Measurements from ENCODE around the gene TRAPPC10. TPM values are rescaled to one million over a fixed set of nuclear protein-coding genes. Genes with fewer than 3 reads are reported as not detected.

Gene TRAPPC10
- total and polyA plus RNA-seq, 2 donors from 2014 or later = 8.8 to 48.5 TPM

DNA sequence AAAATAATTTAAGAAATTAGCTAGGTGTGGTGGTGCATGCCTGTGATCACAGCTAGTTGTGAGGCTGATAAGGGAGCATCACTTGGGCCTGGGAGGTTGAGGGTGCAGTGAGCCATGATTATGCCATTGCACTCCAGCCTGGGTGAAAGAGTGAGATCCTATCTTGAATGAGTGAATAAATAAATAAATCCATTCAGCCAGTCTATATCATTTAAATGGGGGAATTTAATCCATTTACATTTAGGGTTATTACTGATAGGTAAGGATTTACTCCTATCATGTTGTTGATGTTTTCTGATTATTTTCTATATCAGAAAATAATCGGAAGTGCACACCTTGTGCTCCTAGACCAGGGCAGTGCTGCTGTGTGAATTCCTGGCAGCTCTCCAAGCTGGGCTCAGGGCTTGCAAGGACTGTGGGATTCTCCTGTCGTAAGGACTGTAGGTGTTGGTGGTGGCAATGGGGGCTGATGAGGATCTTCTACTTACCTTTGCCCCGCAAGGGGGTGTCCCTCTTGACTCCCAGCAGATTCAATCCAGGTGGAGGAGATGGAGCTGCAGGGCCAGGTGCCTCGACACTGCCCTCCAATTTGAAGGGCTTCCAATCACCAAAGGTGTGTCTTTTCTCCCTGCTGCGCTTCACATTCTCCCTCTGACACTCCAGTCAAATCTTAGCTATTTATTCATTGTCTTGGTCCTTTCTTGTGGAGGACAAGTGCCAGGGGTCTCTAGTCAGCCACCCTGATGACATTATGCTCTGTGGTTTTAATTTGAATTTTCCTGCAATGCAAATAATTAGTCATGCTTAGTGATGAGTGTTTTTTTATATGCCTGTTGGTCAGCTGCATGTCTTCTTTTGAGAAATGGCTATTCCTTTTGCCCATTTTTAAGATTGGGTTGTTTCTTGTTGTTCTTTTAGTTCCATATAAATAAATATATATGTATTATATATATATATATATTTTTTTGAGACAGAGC lies 14.1 kb upstream of the TRAPPC10 start:
- no peak overlapping the region for H3K9ac ChIP-seq (ENCODE audit: low read length in 3 of 3)
- DNase-seq = no peak
- TF ChIP-seq, protein P1, sequence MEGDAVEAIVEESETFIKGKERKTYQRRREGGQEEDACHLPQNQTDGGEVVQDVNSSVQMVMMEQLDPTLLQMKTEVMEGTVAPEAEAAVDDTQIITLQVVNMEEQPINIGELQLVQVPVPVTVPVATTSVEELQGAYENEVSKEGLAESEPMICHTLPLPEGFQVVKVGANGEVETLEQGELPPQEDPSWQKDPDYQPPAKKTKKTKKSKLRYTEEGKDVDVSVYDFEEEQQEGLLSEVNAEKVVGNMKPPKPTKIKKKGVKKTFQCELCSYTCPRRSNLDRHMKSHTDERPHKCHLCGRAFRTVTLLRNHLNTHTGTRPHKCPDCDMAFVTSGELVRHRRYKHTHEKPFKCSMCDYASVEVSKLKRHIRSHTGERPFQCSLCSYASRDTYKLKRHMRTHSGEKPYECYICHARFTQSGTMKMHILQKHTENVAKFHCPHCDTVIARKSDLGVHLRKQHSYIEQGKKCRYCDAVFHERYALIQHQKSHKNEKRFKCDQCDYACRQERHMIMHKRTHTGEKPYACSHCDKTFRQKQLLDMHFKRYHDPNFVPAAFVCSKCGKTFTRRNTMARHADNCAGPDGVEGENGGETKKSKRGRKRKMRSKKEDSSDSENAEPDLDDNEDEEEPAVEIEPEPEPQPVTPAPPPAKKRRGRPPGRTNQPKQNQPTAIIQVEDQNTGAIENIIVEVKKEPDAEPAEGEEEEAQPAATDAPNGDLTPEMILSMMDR (IDR thresholded peaks at IDR 0.05; ENCODE audit: borderline replicate concordance, extremely low read depth, insufficient read depth) = no peak
- H3K9me3 ChIP-seq (ENCODE audit: control insufficient read depth in 2 of 3, insufficient read depth in 1 of 3, low read length in 3 of 3) = no peaks in the 10 kb centered on the region
- no peak for FAIRE-seq
- no peak overlapping the region for H3K27ac ChIP-seq (ENCODE audit: low read depth in 2 of 2, low read length in 2 of 2)
- no peaks in the 10 kb centered on the region for H3K4me1 ChIP-seq (ENCODE audit: control insufficient read depth in 2 of 3, insufficient read depth in 2 of 3, low read depth in 1 of 3, low read length in 3 of 3)
- H3K27me3 ChIP-seq (ENCODE audit: control insufficient read depth, insufficient read depth, low read length) = no peaks in the 10 kb centered on the region
- no peak overlapping the region for H3K4me3 ChIP-seq (ENCODE audit: low read length in 3 of 3)
- intact Hi-C loops (cut with DNase I) = no loop called here
- no peaks in the 10 kb centered on the region for H3K36me3 ChIP-seq (ENCODE audit: control insufficient read depth in 2 of 3, insufficient read depth in 3 of 3, low read length in 3 of 3)

DNA sequence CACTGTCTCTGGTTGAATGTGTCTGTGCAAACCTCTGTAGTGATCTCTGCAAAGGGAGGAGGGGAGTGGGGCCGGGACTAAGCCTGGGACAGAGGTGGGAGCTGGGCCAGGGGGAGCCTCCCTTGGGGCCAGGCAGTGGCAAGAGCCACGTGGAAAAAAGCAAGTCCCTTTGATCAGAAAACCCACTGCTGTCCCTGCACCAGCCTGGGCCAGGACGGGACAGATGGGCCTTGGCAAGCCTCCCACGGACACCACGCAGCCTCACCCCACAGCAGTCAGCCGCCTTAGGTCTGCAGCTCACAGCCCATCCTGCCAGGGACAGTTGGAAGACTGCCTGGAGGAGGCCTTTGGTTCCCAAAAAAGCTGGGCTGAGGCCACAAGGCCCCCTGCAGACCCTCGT lies 11.7 kb upstream of the TRAPPC10 start:
- Histone ChIP-seq H3K4me3 (ENCODE audit: low read length in 3 of 3) (no peak overlapping the region), H3K4me1 (ENCODE audit: control insufficient read depth in 2 of 3, insufficient read depth in 2 of 3, low read depth in 1 of 3, low read length in 3 of 3) (no peaks in the 10 kb centered on the region), H3K27me3 (ENCODE audit: control insufficient read depth, insufficient read depth, low read length) (no peaks in the 10 kb centered on the region), H3K36me3 (ENCODE audit: control insufficient read depth in 2 of 3, insufficient read depth in 3 of 3, low read length in 3 of 3) (no peaks in the 10 kb centered on the region), H3K27ac (ENCODE audit: low read depth in 2 of 2, low read length in 2 of 2) (no peak overlapping the region), H3K9me3 (ENCODE audit: control insufficient read depth in 2 of 3, insufficient read depth in 1 of 3, low read length in 3 of 3) (no peaks in the 10 kb centered on the region), H3K9ac (ENCODE audit: low read length in 3 of 3) (no peak overlapping the region)
- FAIRE-seq (no peak), DNase-seq (no peak)
- TF ChIP-seq, protein P1 (IDR thresholded peaks at IDR 0.05; ENCODE audit: borderline replicate concordance, extremely low read depth, insufficient read depth) = no peak
- intact Hi-C loops (cut with DNase I) = no loop called here

DNA sequence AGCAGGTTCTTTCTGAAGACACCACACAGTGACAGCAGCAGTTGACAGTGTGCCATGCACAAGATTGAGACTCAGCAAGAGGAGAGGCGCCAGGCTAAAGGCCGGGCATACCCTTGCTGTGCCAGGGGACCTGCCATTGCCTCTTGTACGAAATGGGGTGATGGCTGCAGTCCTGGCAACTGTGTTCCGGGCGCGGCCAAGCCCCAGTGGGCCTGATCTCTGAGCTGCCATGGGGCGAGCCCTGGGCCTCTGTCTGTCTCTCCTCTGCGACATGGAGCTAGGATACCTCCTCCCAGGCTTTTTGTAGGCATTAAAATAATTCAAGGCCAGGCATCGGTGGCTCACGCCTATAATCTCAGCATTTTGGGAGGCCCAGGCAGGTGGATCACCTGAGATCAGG lies 9.6 kb upstream of the TRAPPC10 start:
- Histone ChIP-seq H3K9ac (ENCODE audit: low read length in 3 of 3) (no peak overlapping the region), H3K4me1 (ENCODE audit: control insufficient read depth in 2 of 3, insufficient read depth in 2 of 3, low read depth in 1 of 3, low read length in 3 of 3) (no peaks in the 10 kb centered on the region), H3K27me3 (ENCODE audit: control insufficient read depth, insufficient read depth, low read length) (no peaks in the 10 kb centered on the region), H3K9me3 (ENCODE audit: control insufficient read depth in 2 of 3, insufficient read depth in 1 of 3, low read length in 3 of 3) (no peaks in the 10 kb centered on the region), H3K27ac (ENCODE audit: low read depth in 2 of 2, low read length in 2 of 2) (no peak overlapping the region), H3K36me3 (ENCODE audit: control insufficient read depth in 2 of 3, insufficient read depth in 3 of 3, low read length in 3 of 3) (no peaks in the 10 kb centered on the region), H3K4me3 (ENCODE audit: low read length in 3 of 3) (no peak overlapping the region)
- no peak for FAIRE-seq
- intact Hi-C loops (cut with DNase I) = no loop called here
- TF ChIP-seq, protein P1 (IDR thresholded peaks at IDR 0.05; ENCODE audit: borderline replicate concordance, extremely low read depth, insufficient read depth) = no peak
- no peak for DNase-seq

Measured in kidney (tissue), 14 donors.